ENCODE data around the gene FRS2. TPM values are rescaled to one million over a fixed set of nuclear protein-coding genes. Genes with fewer than 3 reads are reported as not detected.
A peak's percentile ranks its signal among the peaks of the same experiment; 100 is the strongest.

The FRS2 gene
- total RNA-seq, 1 donor from 2014 or later: 66.8 TPM

DNA sequence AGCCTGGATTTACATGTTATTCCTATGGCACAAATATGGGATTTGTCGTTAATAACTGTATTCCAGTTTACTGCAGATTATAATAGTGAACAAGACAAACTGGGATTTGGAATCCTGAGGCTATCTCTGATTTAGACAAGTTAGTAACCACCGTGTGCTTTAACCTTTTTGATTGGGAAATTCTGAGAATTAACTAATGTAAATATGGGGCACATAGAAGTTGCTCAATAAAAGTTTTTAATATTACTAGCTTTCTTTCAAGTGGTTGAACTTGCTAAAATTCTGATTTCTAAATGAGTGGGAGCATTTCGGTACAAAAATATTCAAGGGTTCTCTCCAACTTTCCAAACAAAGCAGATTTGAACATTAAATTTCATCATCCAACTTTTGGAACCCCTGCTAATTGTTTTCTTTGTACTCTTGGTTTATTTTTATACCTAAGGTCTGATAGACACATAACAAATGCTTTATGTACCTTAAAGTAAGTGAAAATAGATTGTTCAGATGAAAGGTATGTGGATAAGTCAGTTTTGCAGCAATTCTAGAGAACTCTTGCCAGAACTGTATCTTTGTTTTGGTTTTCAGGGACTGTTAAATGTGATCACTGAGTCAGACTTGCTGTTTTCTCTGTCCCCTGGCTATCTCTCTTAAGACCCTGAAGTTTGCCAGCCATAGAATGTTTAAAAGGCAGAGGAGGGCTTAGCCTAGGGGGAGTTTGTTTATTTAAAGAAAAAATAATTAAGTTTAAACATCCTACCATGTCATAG is 57.5 kb downstream of the FRS2 start:
- no peak for DNase-seq (ENCODE audit: low read depth)

DNA sequence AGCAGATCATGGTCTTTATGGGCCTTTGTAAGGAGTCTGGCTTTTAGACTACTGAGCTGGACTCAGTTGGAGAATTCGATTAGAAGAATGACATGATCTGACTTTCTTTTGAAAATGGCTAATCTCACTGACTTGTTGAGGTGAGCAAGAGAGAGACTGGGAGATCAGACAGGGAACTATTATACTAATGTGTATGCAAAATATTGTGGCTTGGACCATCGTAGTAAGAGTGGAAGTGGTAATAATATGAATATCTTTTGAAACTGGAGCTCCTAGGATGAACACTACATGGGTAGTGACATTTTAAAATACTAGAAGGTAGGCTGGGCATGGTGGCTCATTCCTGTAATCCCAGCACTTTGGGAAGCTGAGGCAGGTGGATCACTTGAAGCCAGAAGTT is 58.8 kb downstream of the FRS2 start:
- DNase-seq (ENCODE audit: low read depth): no peak

DNA sequence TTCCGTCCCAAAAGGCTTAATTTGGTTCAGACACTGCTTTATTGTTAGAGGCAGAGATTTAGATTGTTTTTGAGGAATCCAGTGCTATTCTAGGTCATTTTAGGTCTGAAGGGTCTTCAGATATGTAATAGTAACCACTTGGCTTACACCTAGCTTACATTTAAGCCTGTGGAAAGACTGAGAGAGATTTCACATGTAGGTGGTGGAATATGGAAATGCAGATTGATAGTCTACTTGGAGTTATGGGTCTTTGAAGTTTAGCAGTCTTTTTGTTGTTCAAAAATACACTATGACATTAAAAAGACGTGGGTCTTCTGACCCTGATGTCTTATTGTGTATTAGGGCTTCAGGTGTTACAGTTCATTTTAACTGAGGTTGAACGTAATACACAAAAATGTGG is 63.7 kb downstream of the FRS2 start:
- DNase-seq (ENCODE audit: low read depth): no peak

GRCh38 chr12:69534389-69534822 is 64.2 kb downstream of the FRS2 start:
- peak; percentile 93 for DNase-seq (ENCODE audit: low read depth)

DNA sequence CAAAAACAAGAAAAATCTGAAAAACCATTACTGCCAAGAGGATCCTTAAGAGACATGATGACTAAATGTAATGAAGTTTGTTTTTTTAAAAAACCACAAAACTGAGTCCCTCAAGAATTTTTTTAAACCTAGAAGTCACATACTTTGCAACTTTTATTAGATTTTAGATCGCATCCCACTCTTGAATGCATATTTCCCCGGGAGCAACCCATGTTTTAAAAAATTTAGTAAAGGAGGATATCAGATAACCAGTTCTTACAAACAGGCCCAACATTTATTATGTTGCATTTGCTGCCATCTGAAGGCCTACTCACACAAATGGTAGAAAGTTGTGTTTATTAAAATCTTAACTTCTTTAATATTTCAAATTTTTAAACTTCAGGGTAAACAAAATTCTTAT is 70.8 kb downstream of the FRS2 start:
- DNase-seq (ENCODE audit: low read depth): peak; percentile 63

GRCh38 chr12:69544087-69544486 is 73.9 kb downstream of the FRS2 start:
- DNase-seq (ENCODE audit: low read depth): no peak

GRCh38 chr12:69545081-69545480 is 74.9 kb downstream of the FRS2 start:
- DNase-seq (ENCODE audit: low read depth): no peak

- no peak for DNase-seq (ENCODE audit: low read depth)
Observed at GRCh38 chr12:69546693-69547438, 76.7 kb downstream of the FRS2 start.

DNA sequence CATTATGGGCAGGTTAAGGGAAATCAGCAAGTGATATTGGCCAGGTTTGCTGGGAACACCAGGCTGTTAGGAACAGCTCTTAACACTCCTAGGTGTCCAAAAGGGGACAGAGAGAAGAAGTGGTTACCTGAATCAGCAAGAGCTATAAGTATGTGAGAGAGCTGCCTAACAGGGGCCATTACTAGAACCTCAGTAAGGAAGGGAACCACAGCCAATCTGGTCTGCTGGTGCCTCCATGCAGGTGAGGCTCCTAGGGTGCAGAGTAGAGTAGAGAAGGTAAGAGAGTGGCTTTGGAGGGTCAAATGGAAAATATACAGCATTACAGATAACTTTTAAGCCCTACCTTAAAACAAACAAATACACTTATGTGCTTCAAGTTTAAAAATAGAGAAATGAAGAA is 78.5 kb downstream of the FRS2 start:
- no peak for DNase-seq (ENCODE audit: low read depth)

DNA sequence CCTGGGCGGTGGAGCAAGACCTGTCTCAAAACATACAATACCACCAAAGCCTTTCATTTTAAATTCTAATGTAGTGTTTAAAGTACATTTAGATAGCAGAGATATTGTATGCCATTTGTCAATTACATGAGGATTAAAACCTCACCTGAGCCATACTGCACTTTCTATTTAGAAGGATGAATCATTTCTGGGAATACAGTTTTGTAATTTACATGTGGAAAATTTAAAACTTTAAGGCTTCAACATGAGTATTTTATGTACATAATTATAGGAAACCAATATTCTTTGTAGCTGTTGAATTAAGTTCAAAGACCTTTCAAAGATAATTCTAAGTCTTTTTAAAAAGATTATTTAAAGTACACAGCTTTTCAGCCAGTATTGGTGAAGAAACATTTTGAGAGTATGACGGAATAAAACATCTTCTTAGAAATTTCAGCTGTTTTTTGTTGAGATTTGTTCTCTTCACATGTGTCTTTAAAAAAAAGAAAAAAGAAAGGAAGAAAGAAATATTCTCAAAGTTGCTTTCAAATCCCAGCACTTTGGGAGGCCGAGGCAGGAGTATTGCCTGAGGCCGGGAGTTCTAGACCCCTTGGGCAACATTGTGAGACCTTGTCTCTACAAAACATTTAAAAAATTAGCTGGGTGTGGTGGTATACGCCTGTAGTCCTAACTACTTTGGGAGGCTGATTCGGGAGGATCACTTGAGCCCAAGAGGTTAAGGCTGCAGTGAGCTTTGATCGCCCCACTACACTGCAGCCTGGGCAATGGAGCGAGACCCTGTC is 80.6 kb downstream of the FRS2 start:
- DNase-seq (ENCODE audit: low read depth): no peak

GRCh38 chr12:69553628-69554248 is 83.5 kb downstream of the FRS2 start:
- peak; percentile 41 for DNase-seq (ENCODE audit: low read depth)

- DNase-seq (ENCODE audit: low read depth): no peak
Observed at GRCh38 chr12:69555461-69555860, 85.3 kb downstream of the FRS2 start.

DNA sequence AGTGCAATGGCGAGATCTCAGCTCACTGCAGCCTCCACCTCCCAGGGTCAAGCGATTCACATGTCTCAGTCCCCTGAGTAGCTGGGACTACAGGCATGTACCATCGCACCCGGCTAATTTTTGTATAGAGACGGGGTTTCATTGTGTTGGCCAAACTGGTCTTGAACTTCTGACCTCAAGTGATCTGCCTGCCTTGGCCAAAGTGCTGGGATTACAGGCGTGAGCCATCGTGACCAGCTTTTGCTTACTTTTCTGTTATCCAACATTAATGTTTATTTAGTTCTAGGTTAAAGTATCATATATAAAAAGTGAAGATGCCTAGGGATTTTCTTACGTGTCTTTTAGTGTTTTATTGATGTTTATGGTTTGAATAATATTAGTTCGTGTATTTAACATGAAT is 86.2 kb downstream of the FRS2 start:
- no peak for DNase-seq (ENCODE audit: low read depth)

DNA sequence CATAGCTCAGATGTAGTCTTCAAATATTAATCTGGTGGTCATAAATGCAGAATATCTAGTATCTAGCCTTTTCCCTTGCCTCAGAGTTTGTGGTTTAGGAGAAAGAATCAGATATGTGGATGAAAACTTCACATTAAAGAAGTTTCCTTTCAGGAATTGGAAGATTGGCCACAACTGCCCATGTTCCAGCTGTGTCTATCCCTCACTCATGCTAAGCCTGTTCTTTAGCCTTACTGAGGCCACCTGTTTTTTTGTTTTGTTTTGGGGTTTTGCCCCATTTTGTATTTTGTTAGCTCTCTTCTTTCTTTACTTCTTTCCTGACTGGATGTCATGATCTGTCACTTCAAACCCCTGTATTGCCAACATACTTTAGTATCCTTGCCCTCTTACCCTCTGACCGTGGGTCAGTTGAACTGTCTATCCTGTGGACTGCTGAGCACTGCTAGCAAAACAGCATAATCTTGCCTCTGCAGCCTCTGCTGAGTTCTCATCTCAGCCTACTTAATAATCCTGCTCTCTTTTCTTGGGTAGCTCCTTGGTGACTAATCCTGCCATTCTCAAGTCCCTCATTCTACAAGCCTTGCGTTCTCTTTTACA is 93.1 kb downstream of the FRS2 start:
- DNase-seq (ENCODE audit: low read depth): peak; percentile 37

- DNase-seq (ENCODE audit: low read depth): no peak
Observed at GRCh38 chr12:69566603-69567002, 96.4 kb downstream of the FRS2 start.

GRCh38 chr12:69569236-69569635 is 99.0 kb downstream of the FRS2 start:
- DNase-seq (ENCODE audit: low read depth): no peak

DNA sequence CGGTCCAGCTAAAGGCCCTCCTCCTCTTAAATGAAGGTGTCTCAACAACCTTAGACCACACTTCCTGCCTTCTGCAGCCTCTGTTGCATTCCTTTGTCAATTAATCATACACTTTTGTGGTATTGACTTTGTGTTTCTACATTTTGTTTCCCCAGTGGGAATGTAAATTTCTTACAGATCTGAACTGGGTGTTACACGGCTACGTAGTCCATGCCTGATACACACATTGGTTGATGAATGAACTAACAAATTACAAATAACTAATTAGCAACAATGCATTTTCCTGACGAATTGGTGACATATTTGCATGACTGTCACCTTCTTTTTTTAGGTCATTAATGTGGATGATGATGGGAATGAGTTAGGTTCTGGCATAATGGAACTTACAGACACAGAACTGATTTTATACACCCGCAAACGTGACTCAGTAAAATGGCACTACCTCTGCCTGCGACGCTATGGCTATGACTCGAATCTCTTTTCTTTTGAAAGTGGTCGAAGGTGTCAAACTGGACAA is 99.9 kb downstream of the FRS2 start:
- no peak for DNase-seq (ENCODE audit: low read depth)

GRCh38 chr12:69570545-69571399 is 100.6 kb downstream of the FRS2 start:
- peak; percentile 67 for DNase-seq (ENCODE audit: low read depth)

DNA sequence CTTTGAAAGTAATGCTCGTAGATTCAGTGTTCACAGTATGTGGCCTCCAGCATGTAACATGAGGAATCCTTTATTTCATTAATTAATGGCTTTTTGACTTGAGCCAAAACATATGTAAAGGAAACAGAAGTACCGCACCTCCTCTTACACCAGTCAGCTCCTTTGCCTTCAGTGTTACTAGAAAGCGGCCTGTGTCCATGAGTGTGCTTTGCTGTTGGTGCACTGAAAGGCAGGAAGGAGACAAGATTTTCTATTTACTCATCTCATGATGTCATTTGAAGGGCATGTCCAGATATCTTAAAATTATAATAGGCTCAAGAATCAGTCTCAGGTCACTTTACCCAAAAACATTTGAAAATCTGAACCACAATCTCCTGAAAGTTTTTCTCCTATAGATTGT is 105.2 kb downstream of the FRS2 start:
- DNase-seq (ENCODE audit: low read depth): no peak

- DNase-seq (ENCODE audit: low read depth): no peak
Observed at GRCh38 chr12:69578283-69578682, 108.1 kb downstream of the FRS2 start.

Data from myocyte (in vitro differentiated cells).